K562 (cell line): Measurements from ENCODE around the gene SP140L. TPM values are rescaled to one million over a fixed set of nuclear protein-coding genes. Genes with fewer than 3 reads are reported as not detected.

Experiments used
- ATAC-seq: fragments of 200-7000 bp; cut with Tn5 transposase; 3 replicates; pipeline ENCODE4 v1.9.1; 2020; ENCODE audit warnings: moderate library complexity
- BruUV-seq: library from RNA; stranded (reverse); fragments of 400-500 nt; replicated peaks from 2 replicates; lab custom pipeline; 2021; lab: Mats Ljungman, UMichigan
- CTCF ChIA-PET: fragments of 300-600 bp; formaldehyde crosslinking; extraction: SDS; loops from one replicate; lab custom pipeline; 2021; ENCODE audit warnings: low intra/inter-chr PET ratio; lab: Yijun Ruan, JAX
- POLR2A ChIA-PET: fragments of 300-600, 350-650 bp; sonication (Branson Sonifier 250); formaldehyde crosslinking; extraction: SDS; loops from one replicate; lab custom pipeline; 2021; ENCODE audit warnings: antibody characterized with exemption, inconsistent platforms; lab: Yijun Ruan, JAX
- DNase-seq, 4 experiments: peaks; one replicate each; pipeline versions ENCODE4 v3.0.0 to v3.0.0-alpha.2; 2011 to 2018; ENCODE audit warnings: low spot score in 3 of 4, mixed read lengths in 3 of 4; ENCODE audit errors: extremely low read depth in 1 of 4
- FAIRE-seq: peaks from 2 replicates; lab custom pipeline; 2011; peaks lifted over from hg19 to GRCh38; lab: Jason Lieb, UNC
- H2AFZ ChIP-seq: 2 replicates; pipeline ENCODE4 v1.6.0; 2011; ENCODE audit warnings: low read depth, low read length, control low read depth, inconsistent platforms
- H3K27ac ChIP-seq: fragments of 200-600 bp; 3 replicates; pipeline ENCODE4 v1.8.0; 2011; ENCODE audit warnings: low read depth, mild to moderate bottlenecking, control low read depth, inconsistent platforms, low read length, moderate library complexity, mixed read lengths; ENCODE audit errors: extremely low read depth
- H3K27me3 ChIP-seq, 2 experiments: fragments of 300-600 bp in 1 of 2; 2 replicates in 1 of 2; 3 replicates in 1 of 2; pipeline versions ENCODE4 v1.6.0 to v1.8.0; 2011; ENCODE audit warnings: inconsistent platforms in 2 of 2, low read length in 2 of 2, mild to moderate bottlenecking in 1 of 2, mixed read lengths in 1 of 2, moderate library complexity in 1 of 2; ENCODE audit not compliant: control insufficient read depth in 2 of 2, insufficient read depth in 2 of 2
- H3K36me3 ChIP-seq: fragments of 300-600 bp; 3 replicates; pipeline ENCODE4 v1.8.0; 2011; ENCODE audit warnings: mild to moderate bottlenecking, low read length, inconsistent platforms; ENCODE audit not compliant: control insufficient read depth, insufficient read depth
- H3K4me1 ChIP-seq, 2 experiments: fragments of 200-600 bp in 1 of 2; replicated peaks in 1 of 2; 2 replicates in 1 of 2; 3 replicates in 1 of 2; pipeline versions ENCODE4 v1.5.1 to v1.8.0; 2011; ENCODE audit warnings: inconsistent platforms in 2 of 2, low read length in 2 of 2, mild to moderate bottlenecking in 1 of 2, mixed read lengths in 1 of 2, moderate library complexity in 1 of 2; ENCODE audit not compliant: control insufficient read depth in 2 of 2, insufficient read depth in 2 of 2
- H3K4me2 ChIP-seq: 2 replicates; pipeline ENCODE4 v1.6.1; 2011; ENCODE audit warnings: low read length, control low read depth, inconsistent platforms, mixed read lengths; ENCODE audit not compliant: insufficient read depth
- H3K4me3 ChIP-seq: fragments of 200-600 bp; sonication (generic), shearing (Covaris generic); 2 replicates; pipeline ENCODE4 v1.5.1; 2016; ENCODE audit warnings: control low read depth, inconsistent platforms
- H3K79me2 ChIP-seq: fragments of 200-600 bp; 3 replicates; pipeline ENCODE4 v1.8.0; 2011; ENCODE audit warnings: low read length, inconsistent platforms; ENCODE audit not compliant: control insufficient read depth, insufficient read depth
- H3K9ac ChIP-seq, 2 experiments: 2 replicates each; pipeline versions ENCODE4 v1.6.0 to v1.6.1; 2011; ENCODE audit warnings: low read depth in 2 of 2, low read length in 2 of 2, control low read depth in 1 of 2, inconsistent platforms in 1 of 2, mild to moderate bottlenecking in 1 of 2, mixed read lengths in 1 of 2; ENCODE audit not compliant: insufficient read depth in 1 of 2
- H3K9me1 ChIP-seq: one replicate; pipeline ENCODE4 v1.6.0; 2011; ENCODE audit warnings: inconsistent platforms, mild to moderate bottlenecking, low read length, moderate library complexity; ENCODE audit not compliant: control insufficient read depth, insufficient read depth
- H3K9me3 ChIP-seq: replicated peaks from 2 replicates; pipeline ENCODE4 v1.5.1; 2011; ENCODE audit warnings: low read depth, low read length, inconsistent platforms; ENCODE audit not compliant: control insufficient read depth, insufficient read depth
- H4K20me1 ChIP-seq: replicated peaks from 2 replicates; pipeline ENCODE4 v1.6.1; 2011; ENCODE audit warnings: low read length, inconsistent platforms, mixed read lengths; ENCODE audit not compliant: control insufficient read depth, insufficient read depth
- ATF1 ChIP-seq, 2 experiments: fragments of 450-650 bp in 1 of 2; IDR thresholded peaks; 2 replicates each; pipeline ENCODE4 v1.6.1; 2016; ENCODE audit warnings: missing compliant biosample characterization in 1 of 2, missing genetic modification characterization in 1 of 2
- CBX3 ChIP-seq, 2 experiments: IDR thresholded peaks; 1 replicate in 1 of 2; 2 replicates in 1 of 2; pipeline ENCODE4 v1.6.1; 2012; ENCODE audit warnings: inconsistent platforms in 2 of 2, low read length in 2 of 2, borderline replicate concordance in 1 of 2, control low read depth in 1 of 2
- JUND ChIP-seq, 2 experiments: IDR thresholded peaks; 2 replicates in 1 of 2; 3 replicates in 1 of 2; pipeline ENCODE4 v1.6.1; 2011; ENCODE audit warnings: borderline replicate concordance in 2 of 2, low read depth in 2 of 2, low read length in 2 of 2, improper control_type of control experiment in 1 of 2, missing biosample characterization in 1 of 2, missing genetic modification characterization in 1 of 2, missing genetic modification reagents in 1 of 2
- MAFK ChIP-seq: IDR thresholded peaks from 2 replicates; pipeline ENCODE4 v1.6.1; 2011; ENCODE audit warnings: low read length, improper control_type of control experiment
- PRMT5 ChIP-seq: sonication (generic); formaldehyde crosslinking; IDR thresholded peaks from 2 replicates; pipeline ENCODE4 v1.5.0; 2020; ENCODE audit warnings: missing genetic modification reagents
- SMARCA4 ChIP-seq: fragments of 450-650 bp; IDR thresholded peaks from 2 replicates; pipeline ENCODE4 v1.6.1; 2016
- TFAM ChIP-seq: fragments of 250-450 bp; sonication (Bioruptor Pico); conservative IDR thresholded peaks from 2 replicates; pipeline ENCODE4 v1.5.0; 2021; ENCODE audit warnings: mild to moderate bottlenecking, moderate library complexity
- ZNF785 ChIP-seq: fragments of 250-450 bp; sonication (Bioruptor Pico); IDR thresholded peaks from 2 replicates; pipeline ENCODE4 v1.4.0; 2020; ENCODE audit warnings: mild to moderate bottlenecking
- WGBS: fragments of 100-300 bp; shearing (Covaris generic); methylation state at CpG from one replicate; pipeline ENCODE4 v1.1.6; 2016; ENCODE audit warnings: low coverage, mixed read lengths; ENCODE audit not compliant: insufficient coverage; ENCODE audit errors: missing lambda C conversion rate; 5-methylcytosine and 5-hydroxymethylcytosine counted together
- in situ Hi-C: fragments of 300-500 bp; cut with MboI; formaldehyde crosslinking; loops from 4 replicates; pipeline ENCODE4 v1.15.0; 2018; ENCODE audit warnings: inconsistent platforms, mixed read lengths
- intact Hi-C: fragments of 100-400 bp; cut with micrococcal nuclease; formaldehyde crosslinking; loops from 2 replicates; pipeline ENCODE4 v1.14.2; 2022
- polyA plus RNA-seq, 8 experiments: library from polyadenylated mRNA; depleted of rRNA in 4 of 8; stranded (reverse) in 5 of 8; unstranded in 3 of 8; fragments of >200 nt; fragmentation: Nextera tagmentation in 2 of 8; fragmentation: Illumina TruSeq in 1 of 8; extraction: Ambion mirVana in 2 of 8; extraction: Trizol in 1 of 8; gene quantifications; 2 replicates each; pipeline versions ENCODE4 v1.2.1 to v1.2.3, GENCODE V29; 2011 to 2014; ENCODE audit warnings: inconsistent platforms in 1 of 8, missing spikeins in 1 of 8
- total RNA-seq, 7 experiments: library from RNA; depleted of rRNA in 6 of 7; stranded (reverse); fragments of >200 nt in 6 of 7; fragmentation: Illumina TruSeq in 2 of 7; extraction: Trizol in 2 of 7; gene quantifications; 2 replicates each; pipeline versions ENCODE4 v1.2.1 to v1.2.3, GENCODE V29; 2011 to 2021; ENCODE audit warnings: low replicate concordance in 1 of 7
- TF ChIP-seq, protein P1 (sequence below): fragments of 450-650 bp; IDR thresholded peaks from 2 replicates; pipeline ENCODE4 v1.6.1; 2016
- TF ChIP-seq, protein P2 (sequence below), 2 experiments: IDR thresholded peaks in 1 of 2; conservative IDR thresholded peaks in 1 of 2; 2 replicates each; pipeline ENCODE4 v1.6.1; 2016; ENCODE audit warnings: low read depth in 2 of 2, mild to moderate bottlenecking in 1 of 2, missing compliant biosample characterization in 1 of 2, missing genetic modification characterization in 1 of 2, moderate library complexity in 1 of 2
- TF ChIP-seq, protein P3 (sequence below): fragments of 200-800 bp; sonication (Bioruptor generic); IDR thresholded peaks from 2 replicates; pipeline ENCODE4 v1.6.1; 2016; ENCODE audit warnings: missing genetic modification characterization, missing compliant biosample characterization

The SP140L gene
- total and polyA plus RNA-seq, 9 of the 15 experiments (the other 6 are each of a cell fraction or from before 2014, with no cell fraction given), result 4.0 to 15.5 (median 11.3) TPM

DNA sequence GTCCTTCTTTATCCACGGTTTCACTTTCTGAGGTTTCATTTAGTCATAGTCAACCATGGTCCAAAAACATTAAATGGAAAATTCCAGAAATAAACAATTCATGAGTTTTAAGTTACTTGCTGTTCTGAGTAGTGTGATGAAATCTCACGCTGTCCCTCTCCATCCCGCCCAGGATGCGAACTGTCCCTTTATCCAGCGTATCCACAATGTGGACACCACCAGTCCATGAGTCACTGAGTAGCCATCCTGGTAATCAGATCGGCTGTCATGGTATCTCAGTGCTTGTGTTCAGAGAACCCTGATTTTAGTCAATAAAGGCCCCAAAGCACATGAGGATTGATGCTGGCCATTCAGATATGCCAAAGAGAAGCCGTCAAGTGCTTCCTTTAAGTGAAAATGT is 3.7 kb downstream of the SP140L start:
- POLR2A ChIA-PET, result no interaction called here
- Histone ChIP-seq H3K4me3 (no peak overlapping the region), H3K4me1 (peaks cover 8 to 21% of the 10 kb centered on the region in 2 experiments; a peak in 4 of 5 replicates), H3K27me3 (no peaks in the 10 kb centered on the region), H3K9me1 (no peaks in the 10 kb centered on the region), H3K9me3 (no peaks in the 10 kb centered on the region), H2AFZ (no peak overlapping the region), H4K20me1 (no peaks in the 10 kb centered on the region), H3K4me2 (peak overlapping the region; percentile 44), H3K36me3 (no peaks in the 10 kb centered on the region), H3K9ac (no peak overlapping the region), H3K27ac (no peak overlapping the region), H3K79me2 (peaks cover 7% of the 10 kb centered on the region; the same call in 2 of the 3 replicates)
- BruUV-seq, result no TSS peak
- 2% methylated on average over 7 of the region's 7 CpGs for WGBS
- in situ Hi-C loops (no loop called here), intact Hi-C loops (loop anchor here (5.0 kb wide), 1 partner anchor 87 kb away; the partner anchor contains the start of gene SP100)
- FAIRE-seq (peak; percentile 70), ATAC-seq (peak; percentile 55), DNase-seq (peak in 2 of 4 experiments; percentile 28 to 65)
- CTCF ChIA-PET, result no interaction called here
- peak; percentile 73; the same call in 1 of the 2 replicates for TF ChIP-seq SMARCA4
- TF ChIP-seq TFAM (CRISPR knock-in tag), result no peak
- peak; percentile 91 for TF ChIP-seq JUND (IDR thresholded peaks at IDR 0.05; ENCODE audit: borderline replicate concordance, low read depth, low read length)
- TF ChIP-seq JUND (tag; IDR thresholded peaks at IDR 0.05; ENCODE audit: borderline replicate concordance, low read depth, low read length), result peak; percentile 72; the same call in 1 of the 3 replicates
- TF ChIP-seq, protein P1, sequence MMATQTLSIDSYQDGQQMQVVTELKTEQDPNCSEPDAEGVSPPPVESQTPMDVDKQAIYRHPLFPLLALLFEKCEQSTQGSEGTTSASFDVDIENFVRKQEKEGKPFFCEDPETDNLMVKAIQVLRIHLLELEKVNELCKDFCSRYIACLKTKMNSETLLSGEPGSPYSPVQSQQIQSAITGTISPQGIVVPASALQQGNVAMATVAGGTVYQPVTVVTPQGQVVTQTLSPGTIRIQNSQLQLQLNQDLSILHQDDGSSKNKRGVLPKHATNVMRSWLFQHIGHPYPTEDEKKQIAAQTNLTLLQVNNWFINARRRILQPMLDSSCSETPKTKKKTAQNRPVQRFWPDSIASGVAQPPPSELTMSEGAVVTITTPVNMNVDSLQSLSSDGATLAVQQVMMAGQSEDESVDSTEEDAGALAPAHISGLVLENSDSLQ, result peak; percentile 50; the same call in 1 of the 2 replicates
- TF ChIP-seq, protein P2, sequence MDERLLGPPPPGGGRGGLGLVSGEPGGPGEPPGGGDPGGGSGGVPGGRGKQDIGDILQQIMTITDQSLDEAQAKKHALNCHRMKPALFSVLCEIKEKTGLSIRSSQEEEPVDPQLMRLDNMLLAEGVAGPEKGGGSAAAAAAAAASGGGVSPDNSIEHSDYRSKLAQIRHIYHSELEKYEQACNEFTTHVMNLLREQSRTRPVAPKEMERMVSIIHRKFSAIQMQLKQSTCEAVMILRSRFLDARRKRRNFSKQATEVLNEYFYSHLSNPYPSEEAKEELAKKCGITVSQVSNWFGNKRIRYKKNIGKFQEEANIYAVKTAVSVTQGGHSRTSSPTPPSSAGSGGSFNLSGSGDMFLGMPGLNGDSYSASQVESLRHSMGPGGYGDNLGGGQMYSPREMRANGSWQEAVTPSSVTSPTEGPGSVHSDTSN (CRISPR knock-in tag; IDR thresholded peaks at IDR 0.05; ENCODE audit: low read depth), result no peak
- TF ChIP-seq, protein P2 (tag; conservative IDR thresholded peaks at IDR 0.05; ENCODE audit: low read depth), result peak; percentile 6; the same call in 1 of the 2 replicates
- TF ChIP-seq PRMT5 (CRISPR knock-in tag), result no peak
- no peak for TF ChIP-seq ZNF785 (CRISPR knock-in tag)
- no peak for TF ChIP-seq CBX3 (IDR thresholded peaks at IDR 0.05; ENCODE audit: borderline replicate concordance in 1 of 2, low read length in 2 of 2)
- no peak for TF ChIP-seq MAFK
- no peak for TF ChIP-seq ATF1 (CRISPR knock-in tag; IDR thresholded peaks at IDR 0.05)
- no peak for TF ChIP-seq ATF1 (tag; IDR thresholded peaks at IDR 0.05)
- TF ChIP-seq, protein P3, sequence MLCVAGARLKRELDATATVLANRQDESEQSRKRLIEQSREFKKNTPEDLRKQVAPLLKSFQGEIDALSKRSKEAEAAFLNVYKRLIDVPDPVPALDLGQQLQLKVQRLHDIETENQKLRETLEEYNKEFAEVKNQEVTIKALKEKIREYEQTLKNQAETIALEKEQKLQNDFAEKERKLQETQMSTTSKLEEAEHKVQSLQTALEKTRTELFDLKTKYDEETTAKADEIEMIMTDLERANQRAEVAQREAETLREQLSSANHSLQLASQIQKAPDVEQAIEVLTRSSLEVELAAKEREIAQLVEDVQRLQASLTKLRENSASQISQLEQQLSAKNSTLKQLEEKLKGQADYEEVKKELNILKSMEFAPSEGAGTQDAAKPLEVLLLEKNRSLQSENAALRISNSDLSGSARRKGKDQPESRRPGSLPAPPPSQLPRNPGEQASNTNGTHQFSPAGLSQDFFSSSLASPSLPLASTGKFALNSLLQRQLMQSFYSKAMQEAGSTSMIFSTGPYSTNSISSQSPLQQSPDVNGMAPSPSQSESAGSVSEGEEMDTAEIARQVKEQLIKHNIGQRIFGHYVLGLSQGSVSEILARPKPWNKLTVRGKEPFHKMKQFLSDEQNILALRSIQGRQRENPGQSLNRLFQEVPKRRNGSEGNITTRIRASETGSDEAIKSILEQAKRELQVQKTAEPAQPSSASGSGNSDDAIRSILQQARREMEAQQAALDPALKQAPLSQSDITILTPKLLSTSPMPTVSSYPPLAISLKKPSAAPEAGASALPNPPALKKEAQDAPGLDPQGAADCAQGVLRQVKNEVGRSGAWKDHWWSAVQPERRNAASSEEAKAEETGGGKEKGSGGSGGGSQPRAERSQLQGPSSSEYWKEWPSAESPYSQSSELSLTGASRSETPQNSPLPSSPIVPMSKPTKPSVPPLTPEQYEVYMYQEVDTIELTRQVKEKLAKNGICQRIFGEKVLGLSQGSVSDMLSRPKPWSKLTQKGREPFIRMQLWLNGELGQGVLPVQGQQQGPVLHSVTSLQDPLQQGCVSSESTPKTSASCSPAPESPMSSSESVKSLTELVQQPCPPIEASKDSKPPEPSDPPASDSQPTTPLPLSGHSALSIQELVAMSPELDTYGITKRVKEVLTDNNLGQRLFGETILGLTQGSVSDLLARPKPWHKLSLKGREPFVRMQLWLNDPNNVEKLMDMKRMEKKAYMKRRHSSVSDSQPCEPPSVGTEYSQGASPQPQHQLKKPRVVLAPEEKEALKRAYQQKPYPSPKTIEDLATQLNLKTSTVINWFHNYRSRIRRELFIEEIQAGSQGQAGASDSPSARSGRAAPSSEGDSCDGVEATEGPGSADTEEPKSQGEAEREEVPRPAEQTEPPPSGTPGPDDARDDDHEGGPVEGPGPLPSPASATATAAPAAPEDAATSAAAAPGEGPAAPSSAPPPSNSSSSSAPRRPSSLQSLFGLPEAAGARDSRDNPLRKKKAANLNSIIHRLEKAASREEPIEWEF (CRISPR knock-in tag), result no peak
